ENCODE measurements around the gene KIAA1217.

DNA sequence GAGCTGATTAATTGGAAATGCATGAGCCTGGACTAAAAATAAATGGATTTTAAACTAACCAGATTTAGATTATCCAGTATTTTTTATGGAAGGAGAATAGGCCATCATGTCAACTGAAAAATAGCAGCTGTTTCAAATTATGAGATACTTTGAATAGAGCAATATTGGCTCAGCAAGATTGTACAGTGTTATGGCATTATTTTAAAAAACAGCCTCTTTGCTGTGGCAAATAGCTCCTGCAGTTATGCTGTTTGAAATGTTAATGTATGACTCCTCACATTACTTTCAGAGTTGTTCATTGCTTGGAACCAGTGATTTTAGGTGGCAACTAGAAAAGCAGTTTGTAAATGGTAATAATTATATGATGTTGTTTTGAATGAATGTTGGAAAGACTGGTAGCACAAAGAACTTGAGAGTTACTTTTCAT lies 244.5 kb downstream of the KIAA1217 start:
- TF ChIP-seq, protein P1, sequence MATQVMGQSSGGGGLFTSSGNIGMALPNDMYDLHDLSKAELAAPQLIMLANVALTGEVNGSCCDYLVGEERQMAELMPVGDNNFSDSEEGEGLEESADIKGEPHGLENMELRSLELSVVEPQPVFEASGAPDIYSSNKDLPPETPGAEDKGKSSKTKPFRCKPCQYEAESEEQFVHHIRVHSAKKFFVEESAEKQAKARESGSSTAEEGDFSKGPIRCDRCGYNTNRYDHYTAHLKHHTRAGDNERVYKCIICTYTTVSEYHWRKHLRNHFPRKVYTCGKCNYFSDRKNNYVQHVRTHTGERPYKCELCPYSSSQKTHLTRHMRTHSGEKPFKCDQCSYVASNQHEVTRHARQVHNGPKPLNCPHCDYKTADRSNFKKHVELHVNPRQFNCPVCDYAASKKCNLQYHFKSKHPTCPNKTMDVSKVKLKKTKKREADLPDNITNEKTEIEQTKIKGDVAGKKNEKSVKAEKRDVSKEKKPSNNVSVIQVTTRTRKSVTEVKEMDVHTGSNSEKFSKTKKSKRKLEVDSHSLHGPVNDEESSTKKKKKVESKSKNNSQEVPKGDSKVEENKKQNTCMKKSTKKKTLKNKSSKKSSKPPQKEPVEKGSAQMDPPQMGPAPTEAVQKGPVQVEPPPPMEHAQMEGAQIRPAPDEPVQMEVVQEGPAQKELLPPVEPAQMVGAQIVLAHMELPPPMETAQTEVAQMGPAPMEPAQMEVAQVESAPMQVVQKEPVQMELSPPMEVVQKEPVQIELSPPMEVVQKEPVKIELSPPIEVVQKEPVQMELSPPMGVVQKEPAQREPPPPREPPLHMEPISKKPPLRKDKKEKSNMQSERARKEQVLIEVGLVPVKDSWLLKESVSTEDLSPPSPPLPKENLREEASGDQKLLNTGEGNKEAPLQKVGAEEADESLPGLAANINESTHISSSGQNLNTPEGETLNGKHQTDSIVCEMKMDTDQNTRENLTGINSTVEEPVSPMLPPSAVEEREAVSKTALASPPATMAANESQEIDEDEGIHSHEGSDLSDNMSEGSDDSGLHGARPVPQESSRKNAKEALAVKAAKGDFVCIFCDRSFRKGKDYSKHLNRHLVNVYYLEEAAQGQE (IDR thresholded peaks at IDR 0.05; ENCODE audit: insufficient read depth in 1 of 2, low read depth in 2 of 2, low read length in 2 of 2): no peak
- TF ChIP-seq POLR2AphosphoS5 (IDR thresholded peaks at IDR 0.05; ENCODE audit: low read depth, low read length) (no peak), TAF1 (IDR thresholded peaks at IDR 0.05; ENCODE audit: borderline replicate concordance, insufficient read depth, low read length) (no peak), SIN3A (IDR thresholded peaks at IDR 0.05; ENCODE audit: borderline replicate concordance, insufficient read depth, low read length) (no peak), FOXP2 (optimal IDR thresholded peaks at IDR 0.05; ENCODE audit: borderline replicate concordance, extremely low read depth, extremely low read length, insufficient read depth) (no peak)

All from PFSK-1 (cell line).